Nephron progenitor cell (in vitro differentiated cells): ENCODE data around the gene FN1.

Experiments
- DNase-seq: peaks from one replicate; pipeline ENCODE4 v3.0.0; 2021
- H3K27ac Mint-ChIP-seq: 2 replicates; pipeline ENCODE4 v1.8.0; 2021; ENCODE audit warnings: mild to moderate bottlenecking, moderate library complexity, mixed read lengths
- H3K27me3 Mint-ChIP-seq: 2 replicates; pipeline ENCODE4 v1.8.0; 2021; ENCODE audit warnings: mild to moderate bottlenecking, low read depth, mixed read lengths; ENCODE audit not compliant: poor library complexity
- H3K36me3 Mint-ChIP-seq: 2 replicates; pipeline ENCODE4 v1.8.0; 2021; ENCODE audit warnings: low read depth, mixed read lengths
- H3K4me1 Mint-ChIP-seq: 2 replicates; pipeline ENCODE4 v1.8.0; 2021; ENCODE audit warnings: mixed read lengths
- H3K4me3 Mint-ChIP-seq: 2 replicates; pipeline ENCODE4 v1.8.0; 2021; ENCODE audit warnings: mild to moderate bottlenecking, moderate library complexity, mixed read lengths
- H3K9me3 Mint-ChIP-seq: 2 replicates; pipeline ENCODE4 v1.8.0; 2021; ENCODE audit warnings: mild to moderate bottlenecking, moderate library complexity, mixed read lengths
- TF ChIP-seq, protein P1 (sequence below): fragments of 200-600 bp; sonication (generic); IDR thresholded peaks from 2 replicates; pipeline ENCODE4 v1.5.0; 2021; ENCODE audit warnings: antibody characterized with exemption

FN1 gene

GRCh38 chr2:215372968-215373649 lies 62.8 kb downstream of the FN1 start:
- TF ChIP-seq, protein P1, sequence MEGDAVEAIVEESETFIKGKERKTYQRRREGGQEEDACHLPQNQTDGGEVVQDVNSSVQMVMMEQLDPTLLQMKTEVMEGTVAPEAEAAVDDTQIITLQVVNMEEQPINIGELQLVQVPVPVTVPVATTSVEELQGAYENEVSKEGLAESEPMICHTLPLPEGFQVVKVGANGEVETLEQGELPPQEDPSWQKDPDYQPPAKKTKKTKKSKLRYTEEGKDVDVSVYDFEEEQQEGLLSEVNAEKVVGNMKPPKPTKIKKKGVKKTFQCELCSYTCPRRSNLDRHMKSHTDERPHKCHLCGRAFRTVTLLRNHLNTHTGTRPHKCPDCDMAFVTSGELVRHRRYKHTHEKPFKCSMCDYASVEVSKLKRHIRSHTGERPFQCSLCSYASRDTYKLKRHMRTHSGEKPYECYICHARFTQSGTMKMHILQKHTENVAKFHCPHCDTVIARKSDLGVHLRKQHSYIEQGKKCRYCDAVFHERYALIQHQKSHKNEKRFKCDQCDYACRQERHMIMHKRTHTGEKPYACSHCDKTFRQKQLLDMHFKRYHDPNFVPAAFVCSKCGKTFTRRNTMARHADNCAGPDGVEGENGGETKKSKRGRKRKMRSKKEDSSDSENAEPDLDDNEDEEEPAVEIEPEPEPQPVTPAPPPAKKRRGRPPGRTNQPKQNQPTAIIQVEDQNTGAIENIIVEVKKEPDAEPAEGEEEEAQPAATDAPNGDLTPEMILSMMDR, result no peak
- Mint-ChIP-seq H3K4me3 (no peak overlapping the region), H3K9me3 (no peaks in the 10 kb centered on the region), H3K36me3 (peaks cover 93% of the 10 kb centered on the region), H3K27me3 (peaks cover 3% of the 10 kb centered on the region), H3K4me1 (no peaks in the 10 kb centered on the region), H3K27ac (no peak overlapping the region)
- no peak for DNase-seq

GRCh38 chr2:215371915-215372897 lies 63.7 kb downstream of the FN1 start:
- peaks cover 93% of the 10 kb centered on the region for H3K36me3 Mint-ChIP-seq
- H3K27ac Mint-ChIP-seq, result peak overlapping the region; percentile 60
- DNase-seq, result no peak
- H3K4me3 Mint-ChIP-seq, result no peak overlapping the region
- no peaks in the 10 kb centered on the region for H3K4me1 Mint-ChIP-seq
- H3K9me3 Mint-ChIP-seq, result no peaks in the 10 kb centered on the region
- peaks cover 3% of the 10 kb centered on the region for H3K27me3 Mint-ChIP-seq
- TF ChIP-seq, protein P1, result no peak

GRCh38 chr2:215370112-215370965 lies 65.5 kb downstream of the FN1 start:
- peaks cover 88% of the 10 kb centered on the region for H3K36me3 Mint-ChIP-seq

GRCh38 chr2:215369181-215369760 lies 66.6 kb downstream of the FN1 start:
- Mint-ChIP-seq H3K36me3 (peaks cover 88% of the 10 kb centered on the region), H3K4me3 (no peak overlapping the region), H3K27me3 (peaks cover 3% of the 10 kb centered on the region), H3K4me1 (no peaks in the 10 kb centered on the region), H3K27ac (peak overlapping the region; percentile 45), H3K9me3 (no peaks in the 10 kb centered on the region)
- TF ChIP-seq, protein P1, result no peak
- no peak for DNase-seq

More at GRCh38 chr2:215370112-215370965, 65.5 kb downstream of the FN1 start:
- Mint-ChIP-seq H3K4me1 (no peaks in the 10 kb centered on the region), H3K9me3 (no peaks in the 10 kb centered on the region), H3K27ac (peak overlapping the region; percentile 96), H3K27me3 (peaks cover 3% of the 10 kb centered on the region), H3K4me3 (no peak overlapping the region)
- TF ChIP-seq, protein P1, result no peak
- DNase-seq, result no peak

- peaks cover 3% of the 10 kb centered on the region for H3K27me3 Mint-ChIP-seq
- no peak overlapping the region for H3K27ac Mint-ChIP-seq
- H3K9me3 Mint-ChIP-seq, result no peaks in the 10 kb centered on the region
- H3K36me3 Mint-ChIP-seq, result peaks cover 88% of the 10 kb centered on the region
- no peaks in the 10 kb centered on the region for H3K4me1 Mint-ChIP-seq
- DNase-seq, result no peak
- TF ChIP-seq, protein P1, result no peak
- no peak overlapping the region for H3K4me3 Mint-ChIP-seq
These were observed 67.4 kb downstream of the FN1 start for GRCh38 chr2:215368493-215368809.
